K562 (cell line): ENCODE measurements around the gene NRSN2. TPM values are rescaled to one million over a fixed set of nuclear protein-coding genes. Genes with fewer than 3 reads are reported as not detected.

Source experiments
- C11orf30 ChIP-seq: fragments of 450-650 bp; IDR thresholded peaks from 2 replicates; pipeline ENCODE4 v1.6.1; 2016; ENCODE audit warnings: low read depth, mild to moderate bottlenecking
- COPS2 ChIP-seq: fragments of 450-650 bp; conservative IDR thresholded peaks from 2 replicates; pipeline ENCODE4 v1.6.1; 2016; ENCODE audit warnings: mild to moderate bottlenecking, moderate library complexity
- EGR1 ChIP-seq: fragments of 450-650 bp; conservative IDR thresholded peaks from 2 replicates; pipeline ENCODE4 v1.6.1; 2017; ENCODE audit warnings: mild to moderate bottlenecking
- EHMT2 ChIP-seq: fragments of 450-650 bp; IDR thresholded peaks from 2 replicates; pipeline ENCODE4 v1.6.1; 2018; ENCODE audit warnings: antibody characterized with exemption
- KAT7 ChIP-seq: sonication (generic); formaldehyde crosslinking; IDR thresholded peaks from 2 replicates; pipeline ENCODE4 v1.8.0; 2022; ENCODE audit warnings: missing genetic modification reagents, mild to moderate bottlenecking, borderline replicate concordance
- MAFG ChIP-seq: fragments of 450-650 bp; conservative IDR thresholded peaks from 2 replicates; pipeline ENCODE4 v1.6.1; 2016; ENCODE audit warnings: missing genetic modification characterization, missing compliant biosample characterization
- MCM2 ChIP-seq: fragments of 450-650 bp; IDR thresholded peaks from 2 replicates; pipeline ENCODE4 v1.6.1; 2017; ENCODE audit warnings: low read depth, mild to moderate bottlenecking
- OTX1 ChIP-seq: fragments of 450-650 bp; formaldehyde crosslinking; IDR thresholded peaks from 2 replicates; pipeline ENCODE4 v1.4.0; 2022; ENCODE audit warnings: mild to moderate bottlenecking
- SNRNP70 ChIP-seq: fragments of 200-400 bp; formaldehyde crosslinking; optimal IDR thresholded peaks from 2 replicates; pipeline ENCODE3; 2017; ENCODE audit warnings: low read depth, low read length
- ZBTB5 ChIP-seq: fragments of 450-650 bp; IDR thresholded peaks from 2 replicates; pipeline ENCODE4 v1.6.1; 2017; ENCODE audit warnings: antibody characterized with exemption
- ZNF407 ChIP-seq: fragments of 450-650 bp; IDR thresholded peaks from 2 replicates; pipeline ENCODE4 v1.6.1; 2016; ENCODE audit warnings: low read depth
- ZNF785 ChIP-seq: fragments of 250-450 bp; sonication (Bioruptor Pico); IDR thresholded peaks from 2 replicates; pipeline ENCODE4 v1.4.0; 2020; ENCODE audit warnings: mild to moderate bottlenecking
- polyA plus RNA-seq, 8 experiments: library from polyadenylated mRNA; depleted of rRNA in 4 of 8; stranded (reverse) in 5 of 8; unstranded in 3 of 8; fragments of >200 nt; fragmentation: Nextera tagmentation in 2 of 8; fragmentation: Illumina TruSeq in 1 of 8; extraction: Ambion mirVana in 2 of 8; extraction: Trizol in 1 of 8; gene quantifications; 2 replicates each; pipeline versions ENCODE4 v1.2.1 to v1.2.3, GENCODE V29; 2011 to 2014; ENCODE audit warnings: inconsistent platforms in 1 of 8, missing spikeins in 1 of 8
- total RNA-seq, 7 experiments: library from RNA; depleted of rRNA in 6 of 7; stranded (reverse); fragments of >200 nt in 6 of 7; fragmentation: Illumina TruSeq in 2 of 7; extraction: Trizol in 2 of 7; gene quantifications; 2 replicates each; pipeline versions ENCODE4 v1.2.1 to v1.2.3, GENCODE V29; 2011 to 2021; ENCODE audit warnings: low replicate concordance in 1 of 7
- TF ChIP-seq, protein P1 (sequence below): fragments of 250-450 bp; sonication (Bioruptor Pico); IDR thresholded peaks from 2 replicates; pipeline ENCODE4 v1.5.0; 2020; ENCODE audit warnings: mild to moderate bottlenecking
- TF ChIP-seq, protein P2 (sequence below): fragments of 150-350 bp; conservative IDR thresholded peaks from 2 replicates; pipeline ENCODE4 v1.6.1; 2014; ENCODE audit warnings: low read length

Gene NRSN2
- total and polyA plus RNA-seq, 9 of the 15 experiments (the other 6 are each of a cell fraction or from before 2014, with no cell fraction given) = 7.5 to 29.7 (median 11.1) TPM

DNA sequence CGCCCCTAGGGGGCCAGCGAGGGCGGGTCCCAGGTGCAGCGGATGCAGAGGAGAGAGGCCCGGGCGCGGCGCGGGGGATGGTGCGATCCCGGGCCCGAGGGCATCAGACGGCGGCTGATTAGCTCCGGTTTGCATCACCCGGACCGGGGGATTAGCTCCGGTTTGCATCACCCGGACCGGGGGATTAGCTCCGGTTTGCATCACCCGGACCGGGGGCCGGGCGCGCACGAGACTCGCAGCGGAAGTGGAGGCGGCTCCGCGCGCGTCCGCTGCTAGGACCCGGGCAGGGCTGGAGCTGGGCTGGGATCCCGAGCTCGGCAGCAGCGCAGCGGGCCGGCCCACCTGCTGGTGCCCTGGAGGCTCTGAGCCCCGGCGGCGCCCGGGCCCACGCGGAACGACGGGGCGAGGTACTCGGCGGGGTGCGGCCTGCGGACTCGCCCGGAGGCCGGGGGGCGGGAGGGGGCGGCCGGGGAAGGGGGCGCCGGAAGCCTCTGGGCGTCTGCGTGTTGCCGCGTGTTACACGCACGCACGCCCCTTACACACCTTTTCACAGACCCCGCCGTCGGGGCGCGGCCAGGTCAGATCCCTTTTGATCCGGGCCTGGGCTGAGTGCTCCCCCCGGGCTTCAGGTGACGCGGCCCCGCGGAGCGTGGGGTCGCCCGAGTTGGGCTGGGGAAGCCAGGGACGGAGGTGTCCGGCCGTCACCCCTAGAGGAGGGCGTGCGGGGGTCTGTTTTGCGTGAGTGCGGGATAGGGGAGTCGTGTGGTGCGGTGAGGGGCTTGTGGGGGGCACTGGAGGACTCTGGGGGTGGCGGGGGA lies 34.1 kb downstream of the NRSN2 start (continued):
- TF ChIP-seq EGR1 = peak; percentile 92
- TF ChIP-seq MAFG (tag) = no peak
- TF ChIP-seq COPS2 = no peak
- TF ChIP-seq OTX1 (CRISPR knock-in tag) = no peak
- TF ChIP-seq ZBTB5 = no peak
- TF ChIP-seq SNRNP70 = no peak
- no peak for TF ChIP-seq EHMT2
- TF ChIP-seq, protein P1, sequence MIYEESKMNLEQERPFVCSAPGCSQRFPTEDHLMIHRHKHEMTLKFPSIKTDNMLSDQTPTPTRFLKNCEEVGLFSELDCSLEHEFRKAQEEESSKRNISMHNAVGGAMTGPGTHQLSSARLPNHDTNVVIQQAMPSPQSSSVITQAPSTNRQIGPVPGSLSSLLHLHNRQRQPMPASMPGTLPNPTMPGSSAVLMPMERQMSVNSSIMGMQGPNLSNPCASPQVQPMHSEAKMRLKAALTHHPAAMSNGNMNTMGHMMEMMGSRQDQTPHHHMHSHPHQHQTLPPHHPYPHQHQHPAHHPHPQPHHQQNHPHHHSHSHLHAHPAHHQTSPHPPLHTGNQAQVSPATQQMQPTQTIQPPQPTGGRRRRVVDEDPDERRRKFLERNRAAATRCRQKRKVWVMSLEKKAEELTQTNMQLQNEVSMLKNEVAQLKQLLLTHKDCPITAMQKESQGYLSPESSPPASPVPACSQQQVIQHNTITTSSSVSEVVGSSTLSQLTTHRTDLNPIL (CRISPR knock-in tag) = no peak
- no peak for TF ChIP-seq ZNF407
- TF ChIP-seq MCM2 = no peak
- TF ChIP-seq, protein P2, sequence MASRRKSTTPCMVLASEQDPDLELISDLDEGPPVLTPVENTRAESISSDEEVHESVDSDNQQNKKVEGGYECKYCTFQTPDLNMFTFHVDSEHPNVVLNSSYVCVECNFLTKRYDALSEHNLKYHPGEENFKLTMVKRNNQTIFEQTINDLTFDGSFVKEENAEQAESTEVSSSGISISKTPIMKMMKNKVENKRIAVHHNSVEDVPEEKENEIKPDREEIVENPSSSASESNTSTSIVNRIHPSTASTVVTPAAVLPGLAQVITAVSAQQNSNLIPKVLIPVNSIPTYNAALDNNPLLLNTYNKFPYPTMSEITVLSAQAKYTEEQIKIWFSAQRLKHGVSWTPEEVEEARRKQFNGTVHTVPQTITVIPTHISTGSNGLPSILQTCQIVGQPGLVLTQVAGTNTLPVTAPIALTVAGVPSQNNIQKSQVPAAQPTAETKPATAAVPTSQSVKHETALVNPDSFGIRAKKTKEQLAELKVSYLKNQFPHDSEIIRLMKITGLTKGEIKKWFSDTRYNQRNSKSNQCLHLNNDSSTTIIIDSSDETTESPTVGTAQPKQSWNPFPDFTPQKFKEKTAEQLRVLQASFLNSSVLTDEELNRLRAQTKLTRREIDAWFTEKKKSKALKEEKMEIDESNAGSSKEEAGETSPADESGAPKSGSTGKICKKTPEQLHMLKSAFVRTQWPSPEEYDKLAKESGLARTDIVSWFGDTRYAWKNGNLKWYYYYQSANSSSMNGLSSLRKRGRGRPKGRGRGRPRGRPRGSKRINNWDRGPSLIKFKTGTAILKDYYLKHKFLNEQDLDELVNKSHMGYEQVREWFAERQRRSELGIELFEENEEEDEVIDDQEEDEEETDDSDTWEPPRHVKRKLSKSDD = no peak
- no peak; the same call in 1 of the 2 replicates for TF ChIP-seq KAT7 (CRISPR knock-in tag)
- no peak for TF ChIP-seq ZNF785 (CRISPR knock-in tag)
- TF ChIP-seq C11orf30 = no peak
